HFFc6 (cell line): ENCODE measurements around the gene KCNJ14. TPM values are rescaled to one million over a fixed set of nuclear protein-coding genes. Genes with fewer than 3 reads are reported as not detected.

ENCODE experiments used
- DNase-seq: peaks from one replicate; pipeline ENCODE4 v3.0.0-alpha.2; 2018
- H3K27ac Mint-ChIP-seq: 2 replicates; pipeline ENCODE4 v1.8.0; 2020; ENCODE audit warnings: mild to moderate bottlenecking, mixed read lengths
- H3K27me3 Mint-ChIP-seq: 2 replicates; pipeline ENCODE4 v1.8.0; 2021; ENCODE audit warnings: mild to moderate bottlenecking, moderate library complexity, mixed read lengths; ENCODE audit not compliant: insufficient read depth
- H3K36me3 Mint-ChIP-seq: 2 replicates; pipeline ENCODE4 v1.8.0; 2021; ENCODE audit warnings: low read depth, mixed read lengths
- H3K4me1 Mint-ChIP-seq: 2 replicates; pipeline ENCODE4 v1.8.0; 2020; ENCODE audit warnings: low read depth, mixed read lengths
- H3K4me3 Mint-ChIP-seq: 2 replicates; pipeline ENCODE4 v1.8.0; 2020; ENCODE audit warnings: mild to moderate bottlenecking, moderate library complexity, mixed read lengths
- H3K9me3 Mint-ChIP-seq: 2 replicates; pipeline ENCODE4 v1.8.0; 2020; ENCODE audit warnings: mild to moderate bottlenecking, mixed read lengths
- total RNA-seq, 6 experiments: library from RNA; stranded (reverse); fragmentation: NEBNext Ultra II Directional; extraction: Animal tissue kit (Norgen Biotek cat#: 25700); gene quantifications; 2 replicates in 1 of 6; 3 replicates in 5 of 6; pipeline ENCODE4 v1.2.3, GENCODE V29; 2021
- TF ChIP-seq, protein P1 (sequence below): fragments of 200-600 bp; sonication (generic); IDR thresholded peaks from 2 replicates; pipeline ENCODE4 v1.5.0; 2021; ENCODE audit warnings: antibody characterized with exemption, mild to moderate bottlenecking

Gene KCNJ14
- total RNA-seq, 6 experiments from 2014 or later, result 0.33 to 0.90 (median 0.51) TPM

GRCh38 chr19:48477698-48478338 lies 22.4 kb downstream of the KCNJ14 start:
- H3K4me3 Mint-ChIP-seq, result no peak overlapping the region
- H3K9me3 Mint-ChIP-seq, result no peaks in the 10 kb centered on the region
- TF ChIP-seq, protein P1, sequence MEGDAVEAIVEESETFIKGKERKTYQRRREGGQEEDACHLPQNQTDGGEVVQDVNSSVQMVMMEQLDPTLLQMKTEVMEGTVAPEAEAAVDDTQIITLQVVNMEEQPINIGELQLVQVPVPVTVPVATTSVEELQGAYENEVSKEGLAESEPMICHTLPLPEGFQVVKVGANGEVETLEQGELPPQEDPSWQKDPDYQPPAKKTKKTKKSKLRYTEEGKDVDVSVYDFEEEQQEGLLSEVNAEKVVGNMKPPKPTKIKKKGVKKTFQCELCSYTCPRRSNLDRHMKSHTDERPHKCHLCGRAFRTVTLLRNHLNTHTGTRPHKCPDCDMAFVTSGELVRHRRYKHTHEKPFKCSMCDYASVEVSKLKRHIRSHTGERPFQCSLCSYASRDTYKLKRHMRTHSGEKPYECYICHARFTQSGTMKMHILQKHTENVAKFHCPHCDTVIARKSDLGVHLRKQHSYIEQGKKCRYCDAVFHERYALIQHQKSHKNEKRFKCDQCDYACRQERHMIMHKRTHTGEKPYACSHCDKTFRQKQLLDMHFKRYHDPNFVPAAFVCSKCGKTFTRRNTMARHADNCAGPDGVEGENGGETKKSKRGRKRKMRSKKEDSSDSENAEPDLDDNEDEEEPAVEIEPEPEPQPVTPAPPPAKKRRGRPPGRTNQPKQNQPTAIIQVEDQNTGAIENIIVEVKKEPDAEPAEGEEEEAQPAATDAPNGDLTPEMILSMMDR, result no peak
- H3K27me3 Mint-ChIP-seq, result peaks cover 12% of the 10 kb centered on the region
- no peak overlapping the region for H3K27ac Mint-ChIP-seq
- peaks cover 36% of the 10 kb centered on the region for H3K4me1 Mint-ChIP-seq
- no peak for DNase-seq
- H3K36me3 Mint-ChIP-seq, result peaks cover 24% of the 10 kb centered on the region; the same call in 1 of the 2 replicates

- no peak overlapping the region for H3K27ac Mint-ChIP-seq
- TF ChIP-seq, protein P1, result no peak
- H3K9me3 Mint-ChIP-seq, result no peaks in the 10 kb centered on the region
- peaks cover 36% of the 10 kb centered on the region for H3K4me1 Mint-ChIP-seq
- peaks cover 10% of the 10 kb centered on the region; the same call in 1 of the 2 replicates for H3K27me3 Mint-ChIP-seq
- DNase-seq, result no peak
- H3K4me3 Mint-ChIP-seq, result no peak overlapping the region
- H3K36me3 Mint-ChIP-seq, result peaks cover 24% of the 10 kb centered on the region; the same call in 1 of the 2 replicates
Measured at GRCh38 chr19:48478339-48479256, 23.2 kb downstream of the KCNJ14 start.

DNA sequence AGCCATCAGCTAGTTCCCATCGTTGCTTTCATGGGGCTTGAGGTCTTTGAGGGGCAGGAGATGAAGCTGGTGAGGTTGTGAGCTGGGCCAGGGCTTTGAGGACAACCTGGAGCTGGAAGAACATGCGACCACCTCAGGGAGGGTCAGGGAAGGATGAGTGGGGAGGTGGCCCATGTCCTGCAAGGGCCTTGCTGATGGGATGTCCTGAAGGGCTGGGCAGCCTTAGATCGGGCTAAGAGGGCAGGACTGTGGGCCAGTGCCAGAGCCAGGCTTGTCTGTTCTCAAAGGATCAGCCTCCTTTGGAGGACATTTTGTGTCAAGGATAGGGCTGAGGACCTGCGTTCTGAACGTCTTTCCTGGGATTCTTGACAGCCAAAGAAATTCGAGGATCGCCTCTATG lies 24.3 kb downstream of the KCNJ14 start:
- Mint-ChIP-seq H3K36me3 (peaks cover 25% of the 10 kb centered on the region), H3K4me1 (peaks cover 42% of the 10 kb centered on the region), H3K27ac (peak overlapping the region; percentile 18), H3K9me3 (no peaks in the 10 kb centered on the region), H3K4me3 (0 out of 2 replicates have a peak overlapping the region, but pooled peaks have one; percentile 14), H3K27me3 (peaks cover 14% of the 10 kb centered on the region)
- TF ChIP-seq, protein P1, result no peak
- no peak for DNase-seq

DNA sequence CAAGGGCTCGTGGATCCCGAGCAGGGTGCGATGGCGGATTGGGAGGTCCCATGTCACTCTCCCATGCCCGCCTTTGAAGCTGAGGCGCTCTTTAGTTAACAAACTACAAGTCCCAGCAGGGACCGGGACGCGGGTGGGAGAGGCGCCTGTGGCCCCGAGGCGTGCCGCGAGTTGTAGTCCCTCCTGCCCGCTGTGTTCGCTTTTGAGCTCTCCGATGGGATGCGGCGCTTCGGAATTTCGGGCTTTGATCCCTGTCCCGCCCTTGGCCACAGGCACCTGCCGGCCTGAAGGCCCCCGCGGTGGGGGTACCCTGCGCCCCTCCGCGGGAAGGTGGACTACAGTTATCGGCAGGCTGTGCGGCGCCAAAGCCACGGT lies 24.8 kb downstream of the KCNJ14 start:
- peaks cover 14% of the 10 kb centered on the region for H3K27me3 Mint-ChIP-seq
- H3K4me3 Mint-ChIP-seq, result peak overlapping the region; percentile 80; the same call in 1 of the 2 replicates
- peaks cover 24% of the 10 kb centered on the region for H3K36me3 Mint-ChIP-seq
- no peaks in the 10 kb centered on the region for H3K9me3 Mint-ChIP-seq
- no peak for DNase-seq
- peaks cover 42% of the 10 kb centered on the region for H3K4me1 Mint-ChIP-seq
- H3K27ac Mint-ChIP-seq, result peak overlapping the region; percentile 84
- TF ChIP-seq, protein P1, result no peak

- Mint-ChIP-seq H3K36me3 (peaks cover 17% of the 10 kb centered on the region), H3K4me1 (peaks cover 42% of the 10 kb centered on the region), H3K4me3 (peak overlapping the region; percentile 80), H3K9me3 (no peaks in the 10 kb centered on the region), H3K27me3 (peaks cover 16% of the 10 kb centered on the region), H3K27ac (peak overlapping the region; percentile 84)
- TF ChIP-seq, protein P1, result no peak
- peak; percentile 26 for DNase-seq
Measured at GRCh38 chr19:48480558-48481500, 25.5 kb downstream of the KCNJ14 start.
